ENCODE data around the gene FBXO48. TPM values are rescaled to one million over a fixed set of nuclear protein-coding genes. Genes with fewer than 3 reads are reported as not detected.

FBXO48 gene
- total RNA-seq, 4 donors from 2014 or later: 0.98 to 2.2 (median 1.7) TPM

GRCh38 chr2:68441179-68441993 is 25.7 kb downstream of the FBXO48 start:
- 44% methylated on average over 6 of the region's 6 CpGs for WGBS, 2 donors
- DNase-seq (ENCODE audit: low spot score in 2 of 2): peak; percentile 81 to 92
- intact Hi-C loops (cut with DNase I; ENCODE audit: low total_unique reads): loop anchor here (5.0 kb wide), 1 partner anchor 79 kb away; no protein-coding TSS in a partner anchor
- H3K4me3 ChIP-seq (ENCODE audit: low read depth, poor library complexity, severe bottlenecking): no peak overlapping the region
- TF ChIP-seq, protein P1, sequence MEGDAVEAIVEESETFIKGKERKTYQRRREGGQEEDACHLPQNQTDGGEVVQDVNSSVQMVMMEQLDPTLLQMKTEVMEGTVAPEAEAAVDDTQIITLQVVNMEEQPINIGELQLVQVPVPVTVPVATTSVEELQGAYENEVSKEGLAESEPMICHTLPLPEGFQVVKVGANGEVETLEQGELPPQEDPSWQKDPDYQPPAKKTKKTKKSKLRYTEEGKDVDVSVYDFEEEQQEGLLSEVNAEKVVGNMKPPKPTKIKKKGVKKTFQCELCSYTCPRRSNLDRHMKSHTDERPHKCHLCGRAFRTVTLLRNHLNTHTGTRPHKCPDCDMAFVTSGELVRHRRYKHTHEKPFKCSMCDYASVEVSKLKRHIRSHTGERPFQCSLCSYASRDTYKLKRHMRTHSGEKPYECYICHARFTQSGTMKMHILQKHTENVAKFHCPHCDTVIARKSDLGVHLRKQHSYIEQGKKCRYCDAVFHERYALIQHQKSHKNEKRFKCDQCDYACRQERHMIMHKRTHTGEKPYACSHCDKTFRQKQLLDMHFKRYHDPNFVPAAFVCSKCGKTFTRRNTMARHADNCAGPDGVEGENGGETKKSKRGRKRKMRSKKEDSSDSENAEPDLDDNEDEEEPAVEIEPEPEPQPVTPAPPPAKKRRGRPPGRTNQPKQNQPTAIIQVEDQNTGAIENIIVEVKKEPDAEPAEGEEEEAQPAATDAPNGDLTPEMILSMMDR (IDR thresholded peaks at IDR 0.05): peak in 1 of 3 donors; percentile 75
- TF ChIP-seq POLR2A (IDR thresholded peaks at IDR 0.05): no peak

DNA sequence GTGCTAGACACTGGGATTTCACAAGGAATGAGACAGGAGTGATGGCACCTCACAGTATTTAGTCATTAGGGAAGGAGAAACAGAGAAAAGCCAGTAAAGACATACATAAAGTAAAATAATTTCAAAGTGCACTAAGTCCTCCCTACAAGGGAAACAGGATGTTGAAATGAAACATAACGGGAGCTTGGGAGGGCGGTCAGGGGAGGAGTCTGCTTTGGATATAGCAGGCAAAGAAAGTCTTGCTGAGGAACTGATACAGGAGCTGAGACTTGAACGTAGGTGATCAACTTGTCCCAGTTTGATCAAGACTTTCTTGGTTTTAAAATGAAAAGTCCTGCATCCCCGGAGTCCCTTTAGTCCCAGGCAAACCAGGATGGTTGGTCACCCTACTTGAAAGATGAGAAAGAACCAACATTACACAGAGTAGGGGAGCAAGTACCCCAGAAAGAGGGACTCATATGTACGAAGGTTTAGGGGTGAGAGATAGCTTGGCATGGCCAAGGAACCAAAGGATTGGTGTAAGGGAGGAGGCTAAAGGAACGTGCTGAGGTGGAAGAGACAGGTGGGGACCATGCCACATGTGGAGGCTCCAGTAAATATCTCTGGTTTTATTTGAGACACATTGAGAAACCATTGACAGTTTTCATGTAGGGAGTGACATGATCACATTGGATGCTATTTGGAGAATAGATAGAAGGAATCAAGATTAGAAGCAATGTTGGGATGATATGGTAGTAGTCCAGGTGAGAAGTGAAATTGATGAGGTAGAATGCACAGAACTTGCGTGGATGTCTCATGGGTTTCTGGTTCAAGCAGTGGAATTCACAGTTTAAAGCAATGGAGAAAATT is 28.4 kb downstream of the FBXO48 start:
- DNase-seq (ENCODE audit: low spot score in 2 of 2): no peak
- no peak for TF ChIP-seq POLR2A (IDR thresholded peaks at IDR 0.05)
- TF ChIP-seq, protein P1 (IDR thresholded peaks at IDR 0.05): no peak
- H3K4me3 ChIP-seq (ENCODE audit: low read depth, poor library complexity, severe bottlenecking): no peak overlapping the region
- WGBS, 2 donors: 71 to 78% methylated on average over 7 of the region's 7 CpGs
- intact Hi-C loops (cut with DNase I; ENCODE audit: low total_unique reads): loop anchor here (10.0 kb wide), 1 partner anchor 324 kb away; no protein-coding TSS in a partner anchor

DNA sequence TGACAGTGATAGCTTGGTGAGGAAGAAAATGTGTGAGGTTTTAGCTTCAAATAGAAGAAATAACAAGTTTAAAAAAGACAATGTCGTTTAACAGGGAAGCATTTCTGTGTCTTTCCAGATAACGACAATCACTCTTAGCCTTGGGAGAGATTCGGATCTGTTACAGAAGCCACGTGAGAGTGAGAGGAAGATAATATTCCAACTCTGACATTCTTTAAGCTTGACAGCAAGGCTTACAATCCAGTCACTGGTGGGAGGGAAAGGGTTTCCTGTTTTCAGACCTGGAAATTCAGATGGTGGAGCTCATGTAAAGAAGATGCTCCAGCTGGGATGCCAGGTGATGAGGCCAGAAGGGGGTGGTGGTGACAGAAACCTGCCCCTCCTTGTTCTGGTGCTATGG is 30.8 kb downstream of the FBXO48 start:
- WGBS, 2 donors: 16 to 38% methylated on average over 4 of the region's 4 CpGs
- intact Hi-C loops (cut with DNase I; ENCODE audit: low total_unique reads): loop anchor here (10.0 kb wide), 1 partner anchor 321 kb away; no protein-coding TSS in a partner anchor
- TF ChIP-seq, protein P1 (IDR thresholded peaks at IDR 0.05): no peak
- TF ChIP-seq POLR2A (IDR thresholded peaks at IDR 0.05): no peak
- no peak overlapping the region for H3K4me3 ChIP-seq (ENCODE audit: low read depth, poor library complexity, severe bottlenecking)
- no peak for DNase-seq (ENCODE audit: low spot score in 2 of 2)

DNA sequence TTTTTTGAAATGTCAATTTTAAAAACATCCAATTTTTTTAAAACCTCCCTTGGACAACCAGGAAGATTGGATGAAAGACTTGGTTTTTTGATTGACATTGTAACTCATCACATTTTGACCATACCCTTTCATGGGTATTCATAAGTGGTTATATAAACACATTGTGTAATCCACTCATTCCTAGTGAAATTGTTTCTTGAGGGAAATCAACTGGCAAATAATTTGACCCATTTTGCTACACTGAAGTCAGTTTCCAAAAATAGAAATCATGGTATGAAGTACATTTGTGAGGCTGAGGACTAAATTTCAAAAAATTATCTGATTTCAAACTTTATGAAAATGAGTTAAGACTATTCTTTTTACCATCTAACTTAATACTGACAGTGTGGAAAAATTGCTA is 31.5 kb downstream of the FBXO48 start:
- intact Hi-C loops (cut with DNase I; ENCODE audit: low total_unique reads): loop anchor here (10.0 kb wide), 1 partner anchor 321 kb away; no protein-coding TSS in a partner anchor
- TF ChIP-seq, protein P1 (IDR thresholded peaks at IDR 0.05): no peak
- TF ChIP-seq POLR2A (IDR thresholded peaks at IDR 0.05): no peak
- no peak for DNase-seq (ENCODE audit: low spot score in 2 of 2)
- no peak overlapping the region for H3K4me3 ChIP-seq (ENCODE audit: low read depth, poor library complexity, severe bottlenecking)

- no peak overlapping the region for H3K4me3 ChIP-seq (ENCODE audit: low read depth, poor library complexity, severe bottlenecking)
- TF ChIP-seq, protein P1 (IDR thresholded peaks at IDR 0.05): no peak
- TF ChIP-seq POLR2A (IDR thresholded peaks at IDR 0.05): no peak
- intact Hi-C loops (cut with DNase I; ENCODE audit: low total_unique reads): loop anchor here (10.0 kb wide), 1 partner anchor 320 kb away; no protein-coding TSS in a partner anchor
- no peak for DNase-seq (ENCODE audit: low spot score in 2 of 2)
Observed at GRCh38 chr2:68434981-68435380, 32.1 kb downstream of the FBXO48 start.
